Mesendoderm (in vitro differentiated cells): Measurements from ENCODE around the gene NEXN.

Experiments used
- DNase-seq: peaks from one replicate; pipeline ENCODE4 v3.0.0; 2013
- H2AK5ac ChIP-seq: 2 replicates; pipeline ENCODE4 v1.6.1; 2013; ENCODE audit warnings: low read length, inconsistent platforms
- H2BK120ac ChIP-seq: 2 replicates; pipeline ENCODE4 v1.6.1; 2013; ENCODE audit warnings: low read depth, mild to moderate bottlenecking, low read length, moderate library complexity, mixed read lengths
- H2BK15ac ChIP-seq: replicated peaks from 2 replicates; pipeline ENCODE4 v1.6.1; 2013; ENCODE audit warnings: low read depth, mild to moderate bottlenecking, moderate library complexity
- H2BK5ac ChIP-seq: 2 replicates; pipeline ENCODE4 v1.6.1; 2013; ENCODE audit warnings: low read length, inconsistent platforms
- H3K18ac ChIP-seq: 2 replicates; pipeline ENCODE4 v1.6.1; 2013; ENCODE audit warnings: mild to moderate bottlenecking, low read length, mixed read lengths
- H3K23ac ChIP-seq: one replicate; pipeline ENCODE4 v1.6.1; 2013; ENCODE audit warnings: low read length
- H3K27ac ChIP-seq: 2 replicates; pipeline ENCODE4 v1.5.1; 2013; ENCODE audit warnings: low read depth, mild to moderate bottlenecking, inconsistent platforms, low read length, moderate library complexity
- H3K27me3 ChIP-seq: 2 replicates; pipeline ENCODE4 v1.6.1; 2013; ENCODE audit warnings: low read length, control low read depth, mild to moderate bottlenecking, inconsistent platforms; ENCODE audit not compliant: insufficient read depth, poor library complexity
- H3K36me3 ChIP-seq: 2 replicates; pipeline ENCODE4 v1.6.1; 2013; ENCODE audit warnings: low read length, inconsistent platforms; ENCODE audit not compliant: control insufficient read depth, insufficient read depth
- H3K4ac ChIP-seq: one replicate; pipeline ENCODE4 v1.6.1; 2013; ENCODE audit warnings: low read depth, mild to moderate bottlenecking, low read length, moderate library complexity
- H3K4me1 ChIP-seq: 2 replicates; pipeline ENCODE4 v1.6.1; 2013; ENCODE audit warnings: low read depth, low read length, inconsistent platforms; ENCODE audit not compliant: control insufficient read depth
- H3K4me2 ChIP-seq: 2 replicates; pipeline ENCODE4 v1.6.1; 2013; ENCODE audit warnings: low read length
- H3K4me3 ChIP-seq: 2 replicates; pipeline ENCODE4 v1.5.1; 2013; ENCODE audit warnings: mild to moderate bottlenecking, low read length
- H3K56ac ChIP-seq: one replicate; pipeline ENCODE4 v1.6.1; 2013; ENCODE audit warnings: low read length
- H3K79me1 ChIP-seq: 2 replicates; pipeline ENCODE4 v1.6.1; 2013; ENCODE audit warnings: low read length, inconsistent platforms
- H3K79me2 ChIP-seq: 2 replicates; pipeline ENCODE4 v1.6.1; 2013; ENCODE audit warnings: mild to moderate bottlenecking, low read length; ENCODE audit not compliant: control insufficient read depth, insufficient read depth
- H3K9ac ChIP-seq: 2 replicates; pipeline ENCODE4 v1.6.1; 2013; ENCODE audit warnings: low read length, inconsistent platforms
- H4K5ac ChIP-seq: one replicate; pipeline ENCODE4 v1.6.1; 2013; ENCODE audit warnings: low read length
- H4K8ac ChIP-seq: one replicate; pipeline ENCODE4 v1.6.1; 2013; ENCODE audit warnings: low read depth, mild to moderate bottlenecking, control low read depth, low read length, moderate library complexity
- WGBS: extraction: QIAGEN DNeasy Blood & Tissue Kit; methylation state at CpG from one replicate; pipeline ENCODE4 v1.1.7; 2013; ENCODE audit warnings: low lambda C conversion rate, missing lambda C conversion rate; ENCODE audit not compliant: insufficient coverage; ENCODE audit errors: extremely low coverage; 5-methylcytosine and 5-hydroxymethylcytosine counted together

NEXN gene

DNA sequence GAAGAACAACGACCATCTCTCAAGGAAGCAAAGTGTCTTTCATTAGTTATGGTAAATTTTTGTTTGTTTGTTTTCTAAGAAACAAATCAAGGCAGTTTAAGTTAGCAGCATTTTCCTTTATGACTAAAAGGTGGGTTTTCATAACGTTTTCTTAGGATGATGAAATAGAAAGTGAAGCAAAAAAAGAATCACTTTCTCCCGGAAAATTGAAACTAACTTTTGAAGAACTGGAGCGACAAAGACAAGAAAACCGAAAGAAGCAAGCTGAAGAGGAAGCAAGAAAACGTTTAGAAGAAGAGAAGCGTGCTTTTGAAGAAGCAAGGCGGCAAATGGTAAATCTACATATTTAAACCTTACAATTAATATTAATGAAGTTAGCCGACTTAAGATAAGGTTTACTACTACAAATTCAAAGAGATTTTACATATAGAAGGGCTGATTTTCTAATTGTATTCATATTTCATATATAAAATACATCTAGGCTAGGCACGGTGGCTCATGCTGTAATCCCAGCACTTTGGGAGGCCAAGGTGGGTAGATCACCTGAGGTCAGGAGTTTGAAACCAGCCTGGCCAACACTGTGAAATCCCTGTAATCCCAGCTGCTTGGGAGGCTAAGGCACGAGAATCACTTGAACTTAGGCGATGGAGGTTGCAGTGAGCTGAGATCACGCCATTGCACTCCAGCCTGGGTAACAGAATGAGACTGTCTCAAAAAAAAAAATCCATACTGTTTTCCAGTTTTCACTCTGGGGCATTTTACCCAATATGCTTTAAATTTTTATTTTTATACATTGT is 38.3 kb downstream of the NEXN start:
- no peaks in the 10 kb centered on the region for H3K27me3 ChIP-seq

DNA sequence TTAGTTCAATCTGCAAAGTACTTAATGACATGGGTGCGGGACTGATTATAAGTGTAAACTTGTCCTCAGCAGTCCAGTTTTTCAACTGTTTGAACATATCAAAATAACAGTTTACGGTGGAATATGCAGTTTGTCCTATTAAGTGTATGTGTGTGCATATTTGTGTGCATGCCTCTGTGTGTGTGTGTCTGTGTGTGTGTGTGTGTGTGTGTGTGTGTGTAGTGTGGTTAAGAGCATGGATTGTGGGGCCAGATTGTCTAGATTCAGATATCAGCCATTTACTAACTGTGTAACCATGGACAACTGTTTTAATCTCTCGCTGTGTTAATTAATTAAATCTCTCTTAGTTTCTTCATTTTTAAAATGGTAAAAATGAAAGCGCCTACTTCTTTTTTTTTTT is 39.0 kb downstream of the NEXN start:
- H4K8ac ChIP-seq, result no peak overlapping the region
- DNase-seq, result no peak
- H3K36me3 ChIP-seq, result no peaks in the 10 kb centered on the region
- H3K4me1 ChIP-seq, result no peaks in the 10 kb centered on the region
- H3K4ac ChIP-seq, result no peak overlapping the region
- no peak overlapping the region for H3K9ac ChIP-seq
- no peak overlapping the region for H3K4me2 ChIP-seq
- no peak overlapping the region for H2AK5ac ChIP-seq
- H3K79me1 ChIP-seq, result no peaks in the 10 kb centered on the region
- H3K27ac ChIP-seq, result no peak overlapping the region
- H2BK5ac ChIP-seq, result no peak overlapping the region
- no peak overlapping the region for H4K5ac ChIP-seq
- H3K4me3 ChIP-seq, result no peak overlapping the region
- H2BK120ac ChIP-seq, result no peak overlapping the region
- no peak overlapping the region for H3K23ac ChIP-seq
- no peak overlapping the region for H3K18ac ChIP-seq
- H3K56ac ChIP-seq, result no peak overlapping the region
- no peaks in the 10 kb centered on the region for H3K79me2 ChIP-seq
- no CpG with 5 or more reads among the region's 4 CpGs for WGBS
- no peak overlapping the region for H2BK15ac ChIP-seq
- no peaks in the 10 kb centered on the region for H3K27me3 ChIP-seq

More for the DNA sequence above, 38.3 kb downstream of the NEXN start:
- Histone ChIP-seq H2BK15ac (no peak overlapping the region), H4K8ac (no peak overlapping the region), H3K4me3 (no peak overlapping the region), H3K4me1 (no peaks in the 10 kb centered on the region), H3K18ac (no peak overlapping the region), H3K27ac (no peak overlapping the region), H4K5ac (no peak overlapping the region), H2AK5ac (no peak overlapping the region), H3K4ac (no peak overlapping the region), H2BK120ac (no peak overlapping the region), H3K36me3 (no peaks in the 10 kb centered on the region), H3K79me1 (no peaks in the 10 kb centered on the region), H3K79me2 (no peaks in the 10 kb centered on the region), H2BK5ac (no peak overlapping the region), H3K56ac (no peak overlapping the region), H3K9ac (no peak overlapping the region), H3K4me2 (no peak overlapping the region), H3K23ac (no peak overlapping the region)
- WGBS, result no CpG with 5 or more reads among the region's 13 CpGs
- DNase-seq, result no peak

DNA sequence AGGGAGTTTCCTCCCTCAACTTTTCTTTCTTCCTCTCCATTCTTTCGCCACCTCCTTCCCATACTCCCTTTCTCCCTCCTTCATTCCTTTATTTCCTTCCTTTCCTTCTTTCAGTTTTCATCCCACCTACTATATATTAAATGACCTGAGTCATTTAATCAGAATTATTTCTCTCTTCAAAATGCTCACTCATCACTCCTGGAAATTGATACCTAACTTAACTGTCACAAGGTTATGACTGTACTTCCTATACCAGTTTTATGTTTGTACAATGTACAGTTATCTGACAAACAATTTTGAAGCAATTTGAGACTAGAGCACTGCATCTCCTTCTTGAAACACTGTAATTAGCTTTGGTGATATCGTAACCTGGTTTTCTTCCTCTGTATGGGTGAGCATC is 41.4 kb downstream of the NEXN start:
- H2BK15ac ChIP-seq, result no peak overlapping the region
- H3K79me1 ChIP-seq, result no peaks in the 10 kb centered on the region
- no peak overlapping the region for H3K4me3 ChIP-seq
- H2BK5ac ChIP-seq, result no peak overlapping the region
- no peak overlapping the region for H3K4me2 ChIP-seq
- H3K36me3 ChIP-seq, result no peaks in the 10 kb centered on the region
- H2AK5ac ChIP-seq, result no peak overlapping the region
- no peaks in the 10 kb centered on the region for H3K4me1 ChIP-seq
- H3K27ac ChIP-seq, result no peak overlapping the region
- H3K79me2 ChIP-seq, result no peaks in the 10 kb centered on the region
- no peak overlapping the region for H3K4ac ChIP-seq
- no peak overlapping the region for H3K23ac ChIP-seq
- no peaks in the 10 kb centered on the region for H3K27me3 ChIP-seq
- H3K56ac ChIP-seq, result no peak overlapping the region
- no peak for DNase-seq
- H3K9ac ChIP-seq, result no peak overlapping the region
- no peak overlapping the region for H4K8ac ChIP-seq
- no peak overlapping the region for H3K18ac ChIP-seq
- no peak overlapping the region for H2BK120ac ChIP-seq
- 100% methylated on average over 1 of the region's 2 CpGs for WGBS
- H4K5ac ChIP-seq, result no peak overlapping the region

DNA sequence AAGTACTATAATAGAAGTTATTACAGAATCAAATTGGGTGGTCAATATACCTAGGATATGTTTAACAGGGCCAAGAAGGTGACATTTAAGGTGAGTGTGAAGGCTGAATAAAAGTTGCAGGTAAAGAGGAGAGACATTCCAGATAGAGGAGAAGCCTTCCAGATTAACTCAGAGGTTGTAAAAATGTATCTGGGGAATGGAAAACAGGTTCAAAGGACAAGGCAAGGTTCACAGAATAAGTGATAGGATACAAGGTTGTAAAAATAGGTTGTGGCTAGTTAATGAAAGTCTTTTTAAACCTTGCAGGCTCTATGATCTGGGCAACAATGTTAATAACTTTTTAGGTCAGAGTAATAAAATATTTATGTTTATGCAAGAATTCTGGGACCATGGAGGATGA is 50.2 kb downstream of the NEXN start:
- Histone ChIP-seq H3K18ac (no peak overlapping the region), H3K79me1 (no peaks in the 10 kb centered on the region), H3K23ac (no peak overlapping the region), H2BK120ac (no peak overlapping the region), H2BK5ac (no peak overlapping the region), H3K4me2 (no peak overlapping the region), H3K4me3 (no peak overlapping the region), H2AK5ac (no peak overlapping the region), H3K4ac (no peak overlapping the region), H4K8ac (no peak overlapping the region), H4K5ac (no peak overlapping the region), H3K79me2 (no peaks in the 10 kb centered on the region), H3K9ac (no peak overlapping the region), H2BK15ac (no peak overlapping the region), H3K4me1 (no peaks in the 10 kb centered on the region), H3K56ac (no peak overlapping the region), H3K27ac (no peak overlapping the region), H3K36me3 (no peaks in the 10 kb centered on the region), H3K27me3 (no peaks in the 10 kb centered on the region)
- no peak for DNase-seq

DNA sequence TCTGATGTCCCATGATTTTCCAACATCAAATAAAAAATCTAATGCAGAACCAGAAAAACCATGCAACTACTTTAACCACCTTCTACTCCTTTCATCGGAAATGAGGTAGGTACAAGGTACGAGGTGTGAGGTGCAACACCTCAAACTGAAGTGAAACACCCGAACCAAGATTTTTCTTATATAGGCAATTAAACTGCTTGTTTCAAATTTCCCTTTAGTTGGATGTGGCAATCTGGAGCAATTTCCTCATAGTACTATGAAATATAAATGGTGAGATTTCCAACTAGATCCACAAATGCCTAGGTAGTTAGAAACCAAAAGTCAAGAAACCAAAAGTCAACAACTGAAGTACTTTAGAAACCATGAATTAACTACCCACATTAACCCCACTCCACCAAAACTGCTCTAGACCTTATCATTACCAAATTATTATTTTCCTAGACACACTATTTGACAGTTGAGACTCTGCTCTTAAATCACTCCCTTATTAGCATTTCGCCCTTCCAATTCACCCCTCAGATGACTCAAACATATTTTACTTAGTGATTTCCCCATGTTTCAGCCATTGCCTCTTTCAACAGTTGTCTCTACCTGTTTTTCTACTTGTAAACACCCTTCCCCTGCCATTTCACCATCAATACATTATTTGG is 52.6 kb downstream of the NEXN start:
- Histone ChIP-seq H3K23ac (no peak overlapping the region), H2BK5ac (no peak overlapping the region), H3K27me3 (no peaks in the 10 kb centered on the region), H3K56ac (no peak overlapping the region), H3K79me2 (no peaks in the 10 kb centered on the region), H3K79me1 (no peaks in the 10 kb centered on the region), H3K36me3 (no peaks in the 10 kb centered on the region), H4K8ac (no peak overlapping the region), H2BK15ac (no peak overlapping the region), H3K4ac (no peak overlapping the region), H3K18ac (no peak overlapping the region), H3K4me1 (no peaks in the 10 kb centered on the region), H3K27ac (no peak overlapping the region), H3K9ac (no peak overlapping the region), H4K5ac (no peak overlapping the region), H3K4me2 (no peak overlapping the region), H2AK5ac (no peak overlapping the region), H2BK120ac (no peak overlapping the region), H3K4me3 (no peak overlapping the region)
- DNase-seq, result no peak
- no CpG with 5 or more reads among the region's 4 CpGs for WGBS
